Lower lobe of right lung (tissue), 2 donors: ENCODE results near the gene POLR3F. TPM values are rescaled to one million over a fixed set of nuclear protein-coding genes. Genes with fewer than 3 reads are reported as not detected.
A peak's percentile ranks its signal among the peaks of the same experiment; 100 is the strongest.

Experiments used
- ATAC-seq, 2 donors: fragments of 200-7000 bp; cut with Tn5 transposase; one replicate each; pipeline ENCODE4 v1.9.1; 2020 to 2022; ENCODE audit warnings: mild to moderate bottlenecking in 2 of 2, moderate library complexity in 2 of 2
- DNase-seq: peaks from one replicate; pipeline ENCODE4 v3.0.0-alpha.2; 2020
- H3K27ac ChIP-seq: fragments of 200-600 bp; one replicate; pipeline ENCODE4 v1.8.0; 2022
- H3K27me3 ChIP-seq: fragments of 200-600 bp; one replicate; pipeline ENCODE4 v1.8.0; 2022; ENCODE audit warnings: low read depth
- H3K36me3 ChIP-seq: fragments of 200-600 bp; one replicate; pipeline ENCODE4 v1.8.0; 2022; ENCODE audit warnings: mild to moderate bottlenecking
- H3K4me1 ChIP-seq: fragments of 200-600 bp; one replicate; pipeline ENCODE4 v1.8.0; 2022
- H3K4me3 ChIP-seq: fragments of 200-600 bp; one replicate; pipeline ENCODE4 v1.8.0; 2022; ENCODE audit warnings: mild to moderate bottlenecking
- H3K9me3 ChIP-seq: fragments of 200-600 bp; one replicate; pipeline ENCODE4 v1.8.0; 2022
- intact Hi-C: fragments of 100-400 bp; cut with DNase I; formaldehyde crosslinking; loops from one replicate; pipeline ENCODE4 v1.11.0; 2022
- long read RNA-seq: library from polyadenylated mRNA; unstranded; transcript quantifications from one replicate; pipeline ENCODE4 v2.0.0, GENCODE V29; 2021
- total RNA-seq: library from RNA; stranded (reverse); fragmentation: NEBNext Ultra II Directional; extraction: Animal tissue kit (Norgen Biotek cat#: 25700); gene quantifications from one replicate; pipeline ENCODE4 v1.2.1, GENCODE V29; 2021
- TF ChIP-seq, protein P1 (sequence below): fragments of 200-600 bp; IDR thresholded peaks from one replicate; pipeline ENCODE4 v1.8.0; 2022; ENCODE audit warnings: antibody characterized with exemption, mild to moderate bottlenecking
- donor health status: DM: no; HTN: yes; CAD: no; lungs with severe emphysema.

POLR3F gene, protein sequence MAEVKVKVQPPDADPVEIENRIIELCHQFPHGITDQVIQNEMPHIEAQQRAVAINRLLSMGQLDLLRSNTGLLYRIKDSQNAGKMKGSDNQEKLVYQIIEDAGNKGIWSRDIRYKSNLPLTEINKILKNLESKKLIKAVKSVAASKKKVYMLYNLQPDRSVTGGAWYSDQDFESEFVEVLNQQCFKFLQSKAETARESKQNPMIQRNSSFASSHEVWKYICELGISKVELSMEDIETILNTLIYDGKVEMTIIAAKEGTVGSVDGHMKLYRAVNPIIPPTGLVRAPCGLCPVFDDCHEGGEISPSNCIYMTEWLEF
- total RNA-seq, result 6.6 TPM
- long read RNA-seq, transcript POLR3F-201 (9 exons, 2,416 nt), result major isoform, 15 of 18 reads
- long read RNA-seq, partial matches to known transcripts, result 1 of 18 reads
- long read RNA-seq, other reads (novel, unspliced or antisense), result 1 of 18 reads

DNA sequence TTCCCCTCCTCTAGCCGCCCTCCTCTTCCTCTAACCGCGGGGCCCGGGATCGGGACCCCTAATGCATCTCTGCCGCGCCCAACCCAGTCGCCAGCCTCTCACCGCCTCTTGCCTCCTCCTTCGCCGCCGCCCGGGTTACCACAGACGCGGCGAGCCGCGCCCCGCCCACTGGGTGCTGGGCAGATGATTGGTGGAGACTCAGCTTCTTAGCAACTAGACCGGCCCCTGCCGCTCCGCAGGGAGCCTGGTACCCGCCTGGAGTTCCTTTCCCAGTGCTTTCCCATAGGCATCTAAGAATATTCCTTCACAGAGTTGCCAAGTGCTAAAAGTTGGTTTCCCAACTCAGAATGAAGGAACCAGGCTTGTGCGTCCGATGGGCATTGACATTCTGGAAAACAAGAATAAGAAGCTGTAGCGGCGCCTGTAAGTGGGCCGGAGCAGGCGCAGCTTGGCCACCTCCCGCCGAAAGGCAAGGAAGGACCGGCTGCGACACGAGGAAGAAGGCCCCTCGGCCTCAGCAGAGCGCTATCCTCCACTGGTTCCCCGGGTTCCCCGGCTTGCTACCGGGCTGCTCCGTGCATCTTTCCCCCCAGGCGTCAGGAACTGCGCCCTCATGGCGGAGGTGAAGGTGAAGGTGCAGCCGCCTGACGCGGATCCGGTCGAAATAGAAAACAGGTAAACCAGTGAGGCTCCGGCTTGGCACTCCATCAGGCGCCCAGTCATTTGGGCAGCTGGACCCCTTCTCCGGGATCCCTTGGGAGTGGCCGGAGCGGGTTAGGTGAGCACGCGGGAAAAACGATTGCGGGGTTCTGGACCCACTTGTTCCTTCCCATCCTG lies at the start of gene POLR3F, which contains the start of gene DZANK1:
Gene POLR3F (plus strand): TSS at position 497 of the 837 bp plus-strand sequence. CDS start 117 bp downstream, at position 614.
Gene DZANK1 (minus strand): TSS at position 137 of the 837 bp plus-strand sequence. CDS start 1,672 bp downstream, outside the sequence.
- intact Hi-C loops, result no loop called here
- peak; percentile 98 for DNase-seq
- H3K27ac ChIP-seq, result peak within 1 kb of the TSS; percentile 89
- H3K9me3 ChIP-seq, result no peaks in the 10 kb centered on the region
- H3K27me3 ChIP-seq, result no peaks in the 10 kb centered on the region
- TF ChIP-seq, protein P1, sequence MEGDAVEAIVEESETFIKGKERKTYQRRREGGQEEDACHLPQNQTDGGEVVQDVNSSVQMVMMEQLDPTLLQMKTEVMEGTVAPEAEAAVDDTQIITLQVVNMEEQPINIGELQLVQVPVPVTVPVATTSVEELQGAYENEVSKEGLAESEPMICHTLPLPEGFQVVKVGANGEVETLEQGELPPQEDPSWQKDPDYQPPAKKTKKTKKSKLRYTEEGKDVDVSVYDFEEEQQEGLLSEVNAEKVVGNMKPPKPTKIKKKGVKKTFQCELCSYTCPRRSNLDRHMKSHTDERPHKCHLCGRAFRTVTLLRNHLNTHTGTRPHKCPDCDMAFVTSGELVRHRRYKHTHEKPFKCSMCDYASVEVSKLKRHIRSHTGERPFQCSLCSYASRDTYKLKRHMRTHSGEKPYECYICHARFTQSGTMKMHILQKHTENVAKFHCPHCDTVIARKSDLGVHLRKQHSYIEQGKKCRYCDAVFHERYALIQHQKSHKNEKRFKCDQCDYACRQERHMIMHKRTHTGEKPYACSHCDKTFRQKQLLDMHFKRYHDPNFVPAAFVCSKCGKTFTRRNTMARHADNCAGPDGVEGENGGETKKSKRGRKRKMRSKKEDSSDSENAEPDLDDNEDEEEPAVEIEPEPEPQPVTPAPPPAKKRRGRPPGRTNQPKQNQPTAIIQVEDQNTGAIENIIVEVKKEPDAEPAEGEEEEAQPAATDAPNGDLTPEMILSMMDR, result no peak
- peaks cover 29% of the 10 kb centered on the region for H3K36me3 ChIP-seq
- peak within 1 kb of the TSS; percentile 98 for H3K4me3 ChIP-seq
- ATAC-seq, result peak; percentile 100
- peaks cover 21% of the 10 kb centered on the region for H3K4me1 ChIP-seq

DNA sequence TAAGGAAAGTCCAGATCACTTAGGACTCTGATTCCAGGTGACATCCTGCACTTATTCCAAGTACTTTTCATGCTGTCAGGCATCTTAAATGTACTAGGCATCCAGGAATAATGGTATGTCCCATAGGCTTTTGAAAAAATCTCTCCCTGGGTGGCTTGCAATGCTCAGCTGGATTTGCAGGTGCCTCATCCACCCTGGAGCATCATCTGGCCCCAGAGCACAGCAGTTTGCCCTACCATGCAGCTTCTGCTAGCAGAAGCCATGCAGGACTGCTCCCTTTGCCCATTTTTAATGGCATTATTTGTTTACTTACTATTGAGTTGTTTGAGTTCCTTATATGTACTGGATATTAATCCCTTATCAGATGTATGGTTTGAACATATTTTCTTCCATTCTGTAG lies 45.6 kb upstream of the POLR3F start:
- Histone ChIP-seq H3K36me3 (no peaks in the 10 kb centered on the region), H3K27ac (no peak overlapping the region), H3K9me3 (no peaks in the 10 kb centered on the region), H3K4me3 (no peak overlapping the region), H3K27me3 (no peaks in the 10 kb centered on the region), H3K4me1 (no peaks in the 10 kb centered on the region)
- no peak for DNase-seq
- no peak for ATAC-seq
- TF ChIP-seq, protein P1, result no peak
- intact Hi-C loops, result no loop called here

DNA sequence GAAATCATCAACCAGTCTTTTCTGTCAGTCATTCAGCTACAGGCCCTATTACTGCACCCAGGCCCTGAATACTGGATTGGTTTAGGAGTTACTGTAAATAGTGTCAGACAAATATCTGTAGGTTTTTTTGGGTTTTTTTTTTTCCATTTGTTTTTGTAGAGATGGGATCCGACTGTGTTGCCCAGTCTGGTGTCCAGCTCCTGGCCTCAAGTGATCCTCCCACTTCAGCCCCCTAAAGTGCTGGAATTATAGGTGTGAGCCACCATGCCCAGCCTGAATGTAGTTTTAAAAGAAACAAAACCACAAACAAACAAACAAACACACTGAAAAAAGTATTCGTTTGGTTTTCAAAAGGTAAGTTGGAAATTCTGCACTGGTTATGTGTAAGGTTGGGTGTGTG lies 40.0 kb upstream of the POLR3F start:
- no peak for ATAC-seq
- no peak overlapping the region for H3K4me3 ChIP-seq
- intact Hi-C loops, result no loop called here

DNA sequence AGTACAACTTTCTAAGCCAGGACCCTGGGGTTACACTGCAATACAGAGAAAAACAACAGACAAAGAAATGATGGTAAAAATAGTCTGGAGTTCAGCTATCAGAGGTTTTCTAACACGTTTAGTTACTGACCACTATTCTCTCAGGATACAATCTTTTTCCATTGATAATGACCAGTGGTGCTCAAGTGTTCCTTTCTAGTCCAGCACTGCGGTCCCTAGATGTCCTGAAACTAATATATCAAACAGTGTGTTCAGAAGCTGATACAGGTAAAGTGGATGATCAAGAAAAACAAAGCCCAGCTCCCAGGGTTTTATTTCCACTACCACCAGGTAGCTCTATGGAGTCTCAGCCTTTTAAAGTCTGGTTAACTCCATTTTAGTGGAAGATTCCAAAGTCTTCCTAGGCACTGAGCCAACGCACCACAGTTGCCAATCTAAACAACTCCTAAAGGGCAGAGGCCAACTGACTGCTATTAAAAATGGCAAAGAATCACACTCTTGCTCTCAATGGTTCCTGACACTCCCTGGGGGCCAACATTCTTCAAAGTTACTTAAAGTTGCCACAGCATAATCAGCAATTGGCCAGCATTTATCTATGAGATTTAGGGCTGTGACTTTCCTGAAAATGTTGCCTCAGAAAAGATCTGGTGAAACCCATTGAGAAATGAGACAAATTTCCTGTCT lies 38.6 kb upstream of the POLR3F start:
- ATAC-seq (peak; percentile 36 to 55), DNase-seq (no peak)
- no peaks in the 10 kb centered on the region for H3K9me3 ChIP-seq
- H3K4me1 ChIP-seq, result peaks cover 8% of the 10 kb centered on the region
- H3K36me3 ChIP-seq, result no peaks in the 10 kb centered on the region
- TF ChIP-seq, protein P1, result no peak
- H3K4me3 ChIP-seq, result no peak overlapping the region
- intact Hi-C loops, result no loop called here
- no peaks in the 10 kb centered on the region for H3K27me3 ChIP-seq
- peak overlapping the region; percentile 10 for H3K27ac ChIP-seq

More for the DNA sequence above, 40.0 kb upstream of the POLR3F start:
- TF ChIP-seq, protein P1, result no peak
- no peaks in the 10 kb centered on the region for H3K27me3 ChIP-seq
- H3K4me1 ChIP-seq, result peaks cover 8% of the 10 kb centered on the region
- H3K36me3 ChIP-seq, result no peaks in the 10 kb centered on the region
- H3K9me3 ChIP-seq, result no peaks in the 10 kb centered on the region
- no peak for DNase-seq
- no peak overlapping the region for H3K27ac ChIP-seq
